ENCODE measurements around the gene SPEN.

DNA sequence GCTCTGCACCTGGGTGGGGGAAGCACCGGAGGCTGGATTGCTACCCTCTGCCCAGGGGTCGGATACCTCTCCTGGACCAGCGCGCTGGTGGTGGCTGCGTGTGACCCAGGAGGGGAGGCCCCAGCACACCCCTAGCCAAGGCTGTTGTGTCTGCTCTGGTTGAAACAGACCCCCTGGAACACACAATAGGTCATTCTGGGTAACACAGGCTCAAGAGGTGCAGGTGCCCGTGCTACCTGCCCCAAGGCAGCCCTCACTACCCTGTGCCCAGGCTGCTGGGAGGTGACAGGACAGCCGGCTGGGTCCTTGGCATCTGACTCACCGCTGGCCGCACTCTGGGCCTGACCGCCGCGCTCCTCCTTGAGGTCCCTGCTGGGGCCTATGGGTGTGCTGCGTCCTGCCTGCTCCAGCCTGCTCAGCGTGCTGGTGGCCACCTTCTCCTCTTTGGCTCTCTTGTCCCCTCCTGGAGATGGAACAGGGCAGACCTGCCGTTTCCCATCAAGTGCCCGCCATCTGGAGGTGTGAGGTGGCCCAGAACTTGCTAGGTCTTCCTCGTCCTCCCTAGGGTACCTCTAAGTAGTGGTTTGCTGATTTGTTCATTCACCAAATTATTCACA, 98.4 kb downstream of the SPEN start:
- TF ChIP-seq, protein P1, sequence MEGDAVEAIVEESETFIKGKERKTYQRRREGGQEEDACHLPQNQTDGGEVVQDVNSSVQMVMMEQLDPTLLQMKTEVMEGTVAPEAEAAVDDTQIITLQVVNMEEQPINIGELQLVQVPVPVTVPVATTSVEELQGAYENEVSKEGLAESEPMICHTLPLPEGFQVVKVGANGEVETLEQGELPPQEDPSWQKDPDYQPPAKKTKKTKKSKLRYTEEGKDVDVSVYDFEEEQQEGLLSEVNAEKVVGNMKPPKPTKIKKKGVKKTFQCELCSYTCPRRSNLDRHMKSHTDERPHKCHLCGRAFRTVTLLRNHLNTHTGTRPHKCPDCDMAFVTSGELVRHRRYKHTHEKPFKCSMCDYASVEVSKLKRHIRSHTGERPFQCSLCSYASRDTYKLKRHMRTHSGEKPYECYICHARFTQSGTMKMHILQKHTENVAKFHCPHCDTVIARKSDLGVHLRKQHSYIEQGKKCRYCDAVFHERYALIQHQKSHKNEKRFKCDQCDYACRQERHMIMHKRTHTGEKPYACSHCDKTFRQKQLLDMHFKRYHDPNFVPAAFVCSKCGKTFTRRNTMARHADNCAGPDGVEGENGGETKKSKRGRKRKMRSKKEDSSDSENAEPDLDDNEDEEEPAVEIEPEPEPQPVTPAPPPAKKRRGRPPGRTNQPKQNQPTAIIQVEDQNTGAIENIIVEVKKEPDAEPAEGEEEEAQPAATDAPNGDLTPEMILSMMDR (IDR thresholded peaks at IDR 0.05; ENCODE audit: borderline replicate concordance, extremely low read depth, low read length, poor library complexity, severe bottlenecking), result no peak
- no peak for TF ChIP-seq EZH2 (IDR thresholded peaks at IDR 0.05; ENCODE audit: borderline replicate concordance, low read depth, low read length, severe bottlenecking)
